T47D (cell line): ENCODE data around the gene NADSYN1.

ENCODE experiments used
- DNase-seq, 2 experiments: peaks; one replicate each; pipeline versions ENCODE4 v3.0.0 to v3.0.0-alpha.2; 2011 to 2012; ENCODE audit warnings: low read depth in 1 of 2, low spot score in 1 of 2
- JUND ChIP-seq: IDR thresholded peaks from 2 replicates; pipeline ENCODE4 v1.6.1; 2012; ENCODE audit warnings: low read depth
- in situ Hi-C: cut with HindIII; loops from 2 replicates; pipeline ENCODE4 v1.10.0; 2016; ENCODE audit warnings: low sequenced_read_pairs, low pct_unique_long_range_greater_than_20kb

The NADSYN1 gene

DNA sequence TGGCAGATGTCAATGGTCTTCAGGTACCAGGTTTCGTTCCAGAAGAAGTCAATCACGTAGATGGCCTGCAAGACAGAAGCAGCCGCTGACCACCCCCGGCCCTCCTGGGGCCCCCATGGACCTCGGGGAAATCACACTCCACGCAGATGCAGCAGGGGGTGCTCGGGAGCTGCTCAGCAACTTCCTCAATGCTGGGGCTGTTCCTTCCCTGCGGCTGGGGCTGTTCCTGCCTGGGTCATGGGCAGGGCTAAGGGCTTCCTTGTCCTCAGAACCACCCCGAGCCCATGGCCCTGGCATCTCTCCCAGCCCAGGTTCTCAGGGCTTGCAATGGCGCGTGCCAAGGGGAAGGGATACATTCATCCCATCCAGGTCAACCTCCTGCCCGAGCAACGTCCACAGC lies 15.1 kb upstream of the NADSYN1 start:
- in situ Hi-C loops: no loop called here
- no peak for DNase-seq
- TF ChIP-seq JUND: no peak

DNA sequence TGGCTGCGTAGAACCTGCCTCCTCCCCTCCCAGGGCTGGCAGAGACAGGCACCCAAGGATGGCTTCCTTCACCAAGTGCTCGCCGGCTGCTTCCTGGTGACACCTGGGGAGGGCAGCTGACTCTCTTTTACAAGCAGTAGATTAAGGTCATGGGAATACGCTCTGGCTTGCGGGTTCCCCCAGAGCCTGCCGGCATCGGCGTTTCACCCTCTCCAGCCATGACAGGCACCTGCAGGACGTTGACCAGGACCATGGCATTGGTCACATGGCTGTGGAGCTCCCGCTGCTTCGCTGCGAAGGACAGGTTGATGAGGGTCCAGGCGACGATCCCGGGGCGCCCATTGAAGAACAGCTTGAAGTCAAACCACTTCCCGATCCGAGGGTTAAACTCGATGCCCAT lies 14.4 kb upstream of the NADSYN1 start:
- TF ChIP-seq JUND: no peak
- in situ Hi-C loops: no loop called here
- DNase-seq: no peak

DNA sequence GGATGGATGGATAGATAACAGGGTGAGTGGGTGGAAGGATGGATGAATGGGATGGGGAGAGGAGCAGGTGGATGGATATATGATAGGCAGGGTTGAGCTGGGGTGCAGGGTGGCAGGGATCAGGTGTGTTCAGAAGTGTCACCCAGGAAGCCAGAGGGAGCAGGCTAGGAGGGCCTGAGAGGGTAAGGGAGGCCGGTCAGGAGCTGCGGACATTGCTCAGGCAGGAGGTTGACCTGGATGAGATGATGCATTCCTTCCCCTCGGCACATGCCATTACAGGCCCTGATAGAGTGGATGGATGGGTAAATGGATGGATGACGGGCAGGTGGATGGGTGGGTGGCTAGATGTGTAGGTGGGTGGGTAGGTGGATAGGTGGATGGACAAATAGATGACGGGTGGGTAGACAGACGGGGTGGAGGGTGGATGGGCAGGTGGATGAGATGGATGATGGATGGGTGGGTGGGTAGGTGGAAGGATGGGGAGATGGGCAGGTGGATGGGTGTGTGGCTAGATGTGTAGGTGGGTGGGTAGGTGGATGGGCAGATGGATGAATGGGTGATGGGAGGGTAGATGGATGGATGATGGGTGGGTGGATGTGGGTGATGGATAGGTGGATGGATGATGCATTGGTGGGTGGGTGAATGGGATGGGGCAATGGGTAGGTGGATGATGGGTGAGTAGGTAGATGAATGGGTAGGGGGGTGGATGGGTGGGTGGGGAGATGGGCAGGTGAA lies 12.8 kb upstream of the NADSYN1 start:
- in situ Hi-C loops: no loop called here
- no peak for TF ChIP-seq JUND
- DNase-seq: no peak

GRCh38 chr11:71441251-71441650 lies 11.8 kb upstream of the NADSYN1 start:
- in situ Hi-C loops: no loop called here

DNA sequence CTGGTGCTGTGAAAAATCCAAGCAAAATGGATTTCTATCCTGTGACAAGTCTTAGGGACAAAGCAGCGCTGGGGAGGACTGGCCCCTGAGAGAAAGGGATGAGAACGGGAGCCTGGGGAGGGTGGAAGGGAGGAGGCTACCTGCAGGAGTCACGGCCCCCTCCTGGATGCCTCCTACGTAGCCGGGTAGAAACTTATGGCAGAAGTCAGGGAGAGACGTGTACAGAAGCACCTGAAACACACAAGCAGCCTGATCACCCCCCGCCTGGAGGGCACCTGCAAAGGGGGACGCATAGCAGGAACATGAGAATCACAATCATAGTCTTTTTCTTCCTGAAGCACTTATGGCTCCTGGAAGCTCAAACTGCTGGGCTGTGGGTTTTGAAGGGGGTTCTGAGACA lies 10.9 kb upstream of the NADSYN1 start:
- in situ Hi-C loops: no loop called here
- no peak for TF ChIP-seq JUND
- DNase-seq: no peak

More at GRCh38 chr11:71441251-71441650, 11.8 kb upstream of the NADSYN1 start:
- no peak for DNase-seq
- TF ChIP-seq JUND: no peak

- no peak for TF ChIP-seq JUND
- DNase-seq: no peak
- in situ Hi-C loops: no loop called here
Observed at GRCh38 chr11:71442880-71443279, 10.1 kb upstream of the NADSYN1 start.

GRCh38 chr11:71443736-71444445 lies 9.1 kb upstream of the NADSYN1 start:
- no peak for TF ChIP-seq JUND
- in situ Hi-C loops: no loop called here

DNA sequence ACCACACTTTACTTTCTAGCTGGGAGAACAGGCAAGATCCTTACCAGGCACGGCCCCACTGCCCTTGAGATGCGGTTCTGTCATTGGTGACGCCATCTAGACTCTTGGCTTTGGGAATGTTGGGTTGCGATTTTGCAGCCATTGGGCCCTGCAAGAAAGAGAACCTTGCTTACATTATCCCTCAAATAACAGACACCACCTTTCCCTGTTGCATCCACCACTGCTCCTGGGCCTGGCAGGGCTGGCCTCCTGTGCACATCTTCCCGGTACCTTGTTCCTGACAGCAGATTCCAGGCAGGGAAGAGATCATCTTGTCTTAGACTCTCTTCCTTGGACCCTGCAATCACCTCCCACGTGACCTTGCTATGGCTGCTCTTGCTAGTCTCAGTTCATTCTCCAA lies 8.2 kb upstream of the NADSYN1 start:
- no peak for DNase-seq
- TF ChIP-seq JUND: no peak
- in situ Hi-C loops: no loop called here

More at GRCh38 chr11:71443736-71444445, 9.1 kb upstream of the NADSYN1 start:
- no peak for DNase-seq

DNA sequence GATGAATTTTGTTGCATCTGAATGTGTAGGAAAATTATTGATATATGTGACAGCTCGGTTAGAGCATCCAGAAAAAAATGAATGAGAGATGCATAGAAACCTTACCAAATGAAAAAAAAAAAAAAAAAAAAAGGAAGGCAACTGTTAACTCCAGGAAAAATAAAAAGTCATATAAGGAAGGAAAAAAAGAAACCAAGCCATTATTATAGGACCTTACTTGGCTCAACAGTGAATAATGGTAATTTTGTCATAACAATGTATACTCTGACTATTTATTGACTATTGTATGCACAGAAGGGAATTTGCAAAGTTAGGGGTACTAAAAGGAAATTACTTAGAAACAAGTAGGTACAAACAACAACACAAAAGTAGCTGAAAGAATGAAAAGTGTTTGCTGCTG lies 6.9 kb upstream of the NADSYN1 start:
- in situ Hi-C loops: no loop called here
- no peak for DNase-seq
- no peak for TF ChIP-seq JUND

DNA sequence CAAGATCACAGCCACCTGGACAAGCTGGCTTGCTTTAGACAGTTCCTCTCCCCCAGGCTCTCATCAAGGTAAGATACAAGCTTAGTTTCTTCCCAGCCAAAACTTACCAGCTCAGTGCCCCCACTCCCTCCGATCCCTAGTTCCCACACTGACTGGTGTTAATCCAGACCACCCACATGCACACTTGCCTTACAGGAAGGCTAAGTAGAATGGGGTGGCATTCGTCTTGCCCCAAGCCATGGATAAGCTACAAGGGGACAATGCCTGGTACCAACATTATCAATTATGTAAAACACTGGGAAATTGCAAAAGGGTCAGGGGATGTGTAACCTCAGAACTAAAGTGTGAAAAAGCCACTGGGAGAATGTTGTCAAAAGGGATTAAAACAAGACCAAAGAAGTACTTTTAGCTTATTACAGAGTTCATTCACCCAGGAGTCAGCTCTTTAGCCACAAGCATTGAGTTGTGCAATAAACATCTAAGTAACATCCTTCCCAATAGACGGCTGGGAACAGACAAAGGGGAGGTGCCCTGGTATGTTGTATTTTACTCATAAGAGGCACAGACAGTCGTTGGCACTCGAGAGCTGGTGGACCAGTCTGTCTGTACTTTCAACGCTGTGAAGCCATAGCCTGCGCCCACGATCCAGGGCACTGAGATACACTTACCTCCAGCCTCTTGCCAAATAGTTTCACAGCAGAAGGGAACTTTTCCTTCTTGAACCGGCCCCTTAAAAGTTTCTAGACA lies 5.9 kb upstream of the NADSYN1 start:
- peak; percentile 46 to 81 for DNase-seq
- in situ Hi-C loops: no loop called here

GRCh38 chr11:71447791-71448256 lies 5.2 kb upstream of the NADSYN1 start:
- peak in 1 of 2 experiments; percentile 35 for DNase-seq
- in situ Hi-C loops: no loop called here
- TF ChIP-seq JUND: no peak

More for the DNA sequence above, 5.9 kb upstream of the NADSYN1 start:
- no peak for TF ChIP-seq JUND

- TF ChIP-seq JUND: no peak
- in situ Hi-C loops: no loop called here
- peak; percentile 96 to 97 for DNase-seq
Observed at GRCh38 chr11:71448257-71449171, 4.5 kb upstream of the NADSYN1 start, which contains the start of gene DHCR7. Gene DHCR7, minus strand, starts transcription at chr11:71448393. Its CDS starts 3,441 bp downstream, at chr11:71444952.
